ENCODE data around the gene TMEM183A. TPM values are rescaled to one million over a fixed set of nuclear protein-coding genes. Genes with fewer than 3 reads are reported as not detected.

Gene TMEM183A
- total and polyA plus RNA-seq, 9 of the 15 experiments (the other 6 are each of a cell fraction or from before 2014, with no cell fraction given), result 23.4 to 190 (median 124) TPM

DNA sequence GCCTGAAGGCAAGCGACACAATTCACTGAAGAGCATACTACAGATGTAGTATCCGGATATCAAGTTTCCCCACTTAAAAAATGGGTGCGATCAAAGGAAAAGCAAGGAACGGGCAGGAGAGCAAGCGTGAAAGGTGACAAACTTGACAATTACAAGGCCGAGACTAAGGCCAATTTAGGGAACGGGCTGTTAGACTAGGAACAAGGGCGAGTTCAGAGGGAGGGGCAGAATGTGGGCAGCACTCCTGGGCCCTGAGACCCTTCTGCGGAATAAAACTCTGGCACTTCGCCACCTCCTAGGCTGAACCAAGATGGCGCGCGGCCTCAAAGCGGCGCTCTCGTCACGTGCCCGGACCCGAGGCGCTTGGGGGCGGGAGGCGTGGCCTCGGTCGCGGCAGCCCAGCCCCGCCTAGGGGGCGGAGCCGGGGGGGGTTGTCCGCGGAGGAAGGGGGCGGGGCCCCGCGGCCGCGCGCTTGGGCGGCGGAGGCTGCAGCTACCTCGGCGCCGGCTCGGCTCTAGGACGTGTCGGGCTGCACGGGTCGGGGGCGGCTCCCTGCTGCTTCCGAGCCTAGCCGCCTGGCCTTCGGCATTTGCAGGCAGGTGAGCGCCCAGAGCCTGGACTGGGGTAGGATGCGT, 19.0 kb downstream of the TMEM183A start, which contains the start of gene PPFIA4 (continued):
- TF ChIP-seq KLF6 (CRISPR knock-in tag; IDR thresholded peaks at IDR 0.05; ENCODE audit: borderline replicate concordance) (peak; percentile 91; the same call in 1 of the 2 replicates), MTA1 (IDR thresholded peaks at IDR 0.05; ENCODE audit: borderline replicate concordance) (0 out of 2 replicates have a peak, but pooled peaks have one; percentile 57), ZNF764 (CRISPR knock-in tag; IDR thresholded peaks at IDR 0.05; ENCODE audit: low read depth) (no peak), ZFP30 (CRISPR knock-in tag; IDR thresholded peaks at IDR 0.05; ENCODE audit: borderline replicate concordance) (no peak), ELK3 (CRISPR knock-in tag; IDR thresholded peaks at IDR 0.05) (peak; percentile 72; the same call in 1 of the 2 replicates), JUN (IDR thresholded peaks at IDR 0.05; ENCODE audit: borderline replicate concordance, low read depth, low read length) (no peak), JUN (CRISPR knock-in tag; IDR thresholded peaks at IDR 0.05; ENCODE audit: borderline replicate concordance) (peak; percentile 96; the same call in 1 of the 2 replicates), HMG20B (CRISPR knock-in tag; IDR thresholded peaks at IDR 0.05) (0 out of 2 replicates have a peak, but pooled peaks have one; percentile 40), HNRNPL (IDR thresholded peaks at IDR 0.05; ENCODE audit: low read depth, low read length) (no peak), ZNF184 (CRISPR knock-in tag; IDR thresholded peaks at IDR 0.05) (no peak), ZNF354B (CRISPR knock-in tag; IDR thresholded peaks at IDR 0.05) (0 out of 2 replicates have a peak, but pooled peaks have one; percentile 54), UBTF (IDR thresholded peaks at IDR 0.05; ENCODE audit: borderline replicate concordance in 1 of 2, low read depth in 2 of 2, low read length in 2 of 2) (no peak), RNF2 (IDR thresholded peaks at IDR 0.05) (peak; percentile 88), BRCA1 (IDR thresholded peaks at IDR 0.05) (no peak), BRCA1 (CRISPR knock-in tag; IDR thresholded peaks at IDR 0.05) (no peak), SOX6 (IDR thresholded peaks at IDR 0.05) (peak; percentile 52; the same call in 1 of the 2 replicates), BRD9 (IDR thresholded peaks at IDR 0.05; ENCODE audit: low read depth, partially characterized antibody) (peak; percentile 83), ZNF217 (CRISPR knock-in tag; IDR thresholded peaks at IDR 0.05) (no peak), MNT (conservative IDR thresholded peaks at IDR 0.05) (peak; percentile 65 to 69), MAFG (tag; conservative IDR thresholded peaks at IDR 0.05) (no peak)
- TF ChIP-seq, protein P1, sequence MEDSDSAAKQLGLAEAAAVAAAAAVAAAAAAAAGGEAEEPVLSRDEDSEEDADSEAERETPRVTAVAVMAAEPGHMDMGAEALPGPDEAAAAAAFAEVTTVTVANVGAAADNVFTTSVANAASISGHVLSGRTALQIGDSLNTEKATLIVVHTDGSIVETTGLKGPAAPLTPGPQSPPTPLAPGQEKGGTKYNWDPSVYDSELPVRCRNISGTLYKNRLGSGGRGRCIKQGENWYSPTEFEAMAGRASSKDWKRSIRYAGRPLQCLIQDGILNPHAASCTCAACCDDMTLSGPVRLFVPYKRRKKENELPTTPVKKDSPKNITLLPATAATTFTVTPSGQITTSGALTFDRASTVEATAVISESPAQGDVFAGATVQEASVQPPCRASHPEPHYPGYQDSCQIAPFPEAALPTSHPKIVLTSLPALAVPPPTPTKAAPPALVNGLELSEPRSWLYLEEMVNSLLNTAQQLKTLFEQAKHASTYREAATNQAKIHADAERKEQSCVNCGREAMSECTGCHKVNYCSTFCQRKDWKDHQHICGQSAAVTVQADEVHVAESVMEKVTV (CRISPR knock-in tag; IDR thresholded peaks at IDR 0.05), result no peak
- TF ChIP-seq, protein P2, sequence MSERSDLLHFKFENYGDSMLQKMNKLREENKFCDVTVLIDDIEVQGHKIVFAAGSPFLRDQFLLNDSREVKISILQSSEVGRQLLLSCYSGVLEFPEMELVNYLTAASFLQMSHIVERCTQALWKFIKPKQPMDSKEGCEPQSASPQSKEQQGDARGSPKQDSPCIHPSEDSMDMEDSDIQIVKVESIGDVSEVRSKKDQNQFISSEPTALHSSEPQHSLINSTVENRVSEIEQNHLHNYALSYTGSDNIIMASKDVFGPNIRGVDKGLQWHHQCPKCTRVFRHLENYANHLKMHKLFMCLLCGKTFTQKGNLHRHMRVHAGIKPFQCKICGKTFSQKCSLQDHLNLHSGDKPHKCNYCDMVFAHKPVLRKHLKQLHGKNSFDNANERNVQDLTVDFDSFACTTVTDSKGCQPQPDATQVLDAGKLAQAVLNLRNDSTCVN (CRISPR knock-in tag; IDR thresholded peaks at IDR 0.05), result peak; percentile 94
